Astrocyte (in vitro differentiated cells and primary cell): ENCODE data around the gene CTAGE8. TPM values are rescaled to one million over a fixed set of nuclear protein-coding genes. Genes with fewer than 3 reads are reported as not detected.
"Not testable (repeated sequence)": the region's sequence is repeated elsewhere in the genome, so short reads cannot be mapped to it uniquely, and the experiment has no call there.

Source experiments
- DNase-seq: peaks from one replicate; pipeline ENCODE4 v3.0.0-alpha.2; 2010; ENCODE audit warnings: low read depth
- FAIRE-seq: peaks from 2 replicates; lab custom pipeline; 2011; peaks lifted over from hg19 to GRCh38; lab: Jason Lieb, UNC
- H2AFZ ChIP-seq: 2 replicates; pipeline ENCODE4 v1.6.0; 2012; ENCODE audit warnings: low read depth, low read length, inconsistent platforms
- H3K27ac ChIP-seq: 2 replicates; pipeline ENCODE4 v1.5.1; 2011; ENCODE audit warnings: low read depth, low read length, inconsistent platforms
- H3K27me3 ChIP-seq: 2 replicates; pipeline ENCODE4 v1.6.0; 2011; ENCODE audit warnings: low read length, inconsistent platforms; ENCODE audit not compliant: insufficient read depth
- H3K36me3 ChIP-seq: 2 replicates; pipeline ENCODE4 v1.5.1; 2011; ENCODE audit warnings: low read length, inconsistent platforms; ENCODE audit not compliant: insufficient read depth
- H3K4me1 ChIP-seq: 2 replicates; pipeline ENCODE4 v1.5.1; 2011; ENCODE audit warnings: low read length, inconsistent platforms; ENCODE audit not compliant: insufficient read depth
- H3K4me2 ChIP-seq: 2 replicates; pipeline ENCODE4 v1.6.0; 2012; ENCODE audit warnings: low read length, inconsistent platforms
- H3K4me3 ChIP-seq: 2 replicates; pipeline ENCODE4 v1.5.1; 2011; ENCODE audit warnings: low read depth, mild to moderate bottlenecking, low read length, inconsistent platforms; ENCODE audit not compliant: insufficient read depth
- H3K79me2 ChIP-seq: 2 replicates; pipeline ENCODE4 v1.6.0; 2012; ENCODE audit warnings: mild to moderate bottlenecking, low read length, inconsistent platforms; ENCODE audit not compliant: insufficient read depth
- H3K9ac ChIP-seq: 2 replicates; pipeline ENCODE4 v1.6.0; 2012; ENCODE audit warnings: mild to moderate bottlenecking, low read length, inconsistent platforms
- H3K9me3 ChIP-seq: 2 replicates; pipeline ENCODE4 v1.5.1; 2012; ENCODE audit warnings: low read depth, mild to moderate bottlenecking, low read length, inconsistent platforms; ENCODE audit not compliant: insufficient read depth
- H4K20me1 ChIP-seq: 2 replicates; pipeline ENCODE4 v1.6.0; 2012; ENCODE audit warnings: low read length, inconsistent platforms; ENCODE audit not compliant: insufficient read depth
- H3K27ac Mint-ChIP-seq: one replicate; pipeline ENCODE4 v1.8.0; 2021; ENCODE audit warnings: mild to moderate bottlenecking, mixed read lengths; ENCODE audit not compliant: unreplicated experiment
- H3K27me3 Mint-ChIP-seq: one replicate; pipeline ENCODE4 v1.8.0; 2021; ENCODE audit warnings: low read depth, mixed read lengths; ENCODE audit not compliant: unreplicated experiment
- H3K36me3 Mint-ChIP-seq: one replicate; pipeline ENCODE4 v1.8.0; 2021; ENCODE audit warnings: low read depth, mixed read lengths; ENCODE audit not compliant: unreplicated experiment
- H3K4me1 Mint-ChIP-seq: one replicate; pipeline ENCODE4 v1.8.0; 2021; ENCODE audit warnings: low read depth, mixed read lengths; ENCODE audit not compliant: unreplicated experiment
- H3K4me3 Mint-ChIP-seq: one replicate; pipeline ENCODE4 v1.8.0; 2021; ENCODE audit warnings: mild to moderate bottlenecking, moderate library complexity, mixed read lengths; ENCODE audit not compliant: unreplicated experiment
- H3K9me3 Mint-ChIP-seq: one replicate; pipeline ENCODE4 v1.8.0; 2021; ENCODE audit warnings: mild to moderate bottlenecking, mixed read lengths; ENCODE audit not compliant: unreplicated experiment
- total RNA-seq: library from RNA; stranded (reverse); gene quantifications from 2 replicates; pipeline ENCODE4 v1.2.1, GENCODE V29; 2021

CTAGE8 gene
- total RNA-seq, 1 donor from 2014 or later, result 0.98 TPM

DNA sequence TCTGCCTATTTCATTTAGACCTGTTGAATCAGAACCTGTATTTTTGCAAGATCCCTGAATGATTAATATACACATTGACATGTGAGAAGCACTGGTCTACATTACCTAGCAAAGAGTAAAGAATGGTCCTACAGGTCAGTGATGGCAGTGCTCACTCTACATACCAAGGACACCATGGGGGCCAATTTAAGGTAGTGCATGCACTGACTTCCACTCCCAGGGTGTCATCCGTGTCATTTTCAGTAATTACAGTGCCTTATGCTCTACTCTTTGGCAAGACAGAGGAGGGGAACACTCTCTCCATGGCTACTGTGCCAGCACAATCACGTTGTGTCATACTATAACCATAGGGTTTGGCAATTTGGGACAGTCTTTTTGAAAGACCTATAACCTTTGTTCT lies 23.7 kb downstream of the CTAGE8 start:
- not testable (repeated sequence) for H3K27me3 Mint-ChIP-seq, H3K4me1 ChIP-seq, H3K4me3 ChIP-seq, H3K36me3 Mint-ChIP-seq, H3K4me2 ChIP-seq, H2AFZ ChIP-seq, H3K4me3 Mint-ChIP-seq, DNase-seq, H3K9me3 ChIP-seq, H3K27ac ChIP-seq, H3K9ac ChIP-seq, H3K79me2 ChIP-seq, H3K27ac Mint-ChIP-seq, H3K9me3 Mint-ChIP-seq, FAIRE-seq, H3K27me3 ChIP-seq, H3K4me1 Mint-ChIP-seq, H4K20me1 ChIP-seq, H3K36me3 ChIP-seq

DNA sequence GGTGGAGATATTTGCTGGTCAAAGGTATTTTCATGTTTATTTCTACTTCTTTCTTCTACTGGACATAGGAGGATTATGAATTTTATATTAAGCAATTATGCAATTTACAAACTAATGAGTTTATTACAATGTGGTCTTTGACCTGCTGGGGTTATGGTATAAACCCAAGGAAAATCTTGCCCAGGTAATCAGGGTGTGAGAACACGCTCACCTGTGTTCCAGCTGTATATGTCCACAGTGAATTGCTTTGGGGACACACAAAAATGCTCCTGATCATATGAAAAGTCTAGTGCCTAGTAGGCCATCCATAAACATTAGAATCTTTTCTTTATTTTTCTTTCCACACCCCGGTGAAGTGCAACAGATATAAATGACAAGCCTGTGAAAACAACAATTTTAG lies 29.7 kb downstream of the CTAGE8 start, which contains the start of gene OR2A42:
Gene OR2A42, minus strand, starts transcription at position 241 of the 400 bp plus-strand sequence. CDS start 6,762 bp downstream, outside the sequence.
- H3K27me3 Mint-ChIP-seq, H3K36me3 Mint-ChIP-seq, H3K4me2 ChIP-seq, H4K20me1 ChIP-seq, H3K27ac ChIP-seq, H3K4me3 ChIP-seq, H3K9me3 ChIP-seq, H3K4me1 Mint-ChIP-seq, H3K27ac Mint-ChIP-seq, FAIRE-seq, H3K36me3 ChIP-seq, H3K27me3 ChIP-seq, H3K4me1 ChIP-seq, H3K4me3 Mint-ChIP-seq, H3K9ac ChIP-seq, H3K79me2 ChIP-seq, H3K9me3 Mint-ChIP-seq, DNase-seq, H2AFZ ChIP-seq: not testable (repeated sequence)

DNA sequence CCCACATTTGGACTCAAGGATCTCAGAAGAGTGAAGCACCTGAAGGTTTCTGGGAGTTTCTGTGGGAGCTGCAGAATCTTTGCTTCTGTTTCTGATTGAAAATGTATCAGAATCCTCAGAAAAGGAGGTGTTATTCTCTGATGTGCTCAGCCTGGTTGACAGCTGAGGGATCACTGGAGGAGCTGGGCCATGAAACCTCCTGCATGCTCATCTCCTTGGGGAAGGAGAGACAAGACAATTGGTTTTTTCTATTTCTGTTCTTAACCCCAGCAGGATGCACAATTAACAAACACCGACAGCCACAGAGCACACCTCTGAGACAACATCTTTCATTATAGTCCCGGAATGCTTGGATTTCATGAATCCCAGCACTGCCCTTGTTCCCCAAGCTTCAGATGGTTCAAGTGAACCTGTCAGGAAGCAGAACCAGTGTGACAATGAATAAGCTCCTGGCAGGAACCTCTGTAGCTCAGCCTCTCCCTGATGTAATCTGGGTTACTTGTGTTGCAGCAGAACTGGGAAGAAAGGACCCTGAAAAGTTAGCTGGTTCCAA lies 30.5 kb downstream of the CTAGE8 start:
- not testable (repeated sequence) for H3K9ac ChIP-seq, H2AFZ ChIP-seq, H3K9me3 ChIP-seq, H3K27ac Mint-ChIP-seq, H3K79me2 ChIP-seq, H3K27me3 ChIP-seq, FAIRE-seq, H3K4me1 Mint-ChIP-seq, H3K4me3 ChIP-seq, H3K27ac ChIP-seq, H3K27me3 Mint-ChIP-seq, H3K4me2 ChIP-seq, H3K4me1 ChIP-seq, H3K9me3 Mint-ChIP-seq, H3K36me3 ChIP-seq, H3K36me3 Mint-ChIP-seq, H4K20me1 ChIP-seq, DNase-seq, H3K4me3 Mint-ChIP-seq

DNA sequence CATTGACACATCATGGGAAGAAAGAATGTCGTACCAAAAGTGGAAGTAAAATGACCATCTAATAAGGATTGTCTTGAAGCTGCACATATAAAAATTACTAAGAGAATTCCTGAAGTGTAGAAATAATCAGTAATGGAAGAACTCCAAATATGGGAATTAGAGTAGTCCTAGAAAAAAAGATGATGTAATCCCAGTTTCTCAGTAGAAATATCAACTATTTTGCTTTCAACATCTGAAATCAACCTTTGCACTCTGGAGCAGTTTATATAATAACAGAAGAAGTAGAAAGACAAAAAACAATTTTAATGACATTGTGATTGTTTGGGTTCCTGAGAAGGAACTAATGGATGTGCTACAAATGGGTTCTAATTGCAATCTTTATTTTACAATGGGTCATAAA lies 36.0 kb downstream of the CTAGE8 start:
- not testable (repeated sequence) for H3K36me3 Mint-ChIP-seq, H3K36me3 ChIP-seq

DNA sequence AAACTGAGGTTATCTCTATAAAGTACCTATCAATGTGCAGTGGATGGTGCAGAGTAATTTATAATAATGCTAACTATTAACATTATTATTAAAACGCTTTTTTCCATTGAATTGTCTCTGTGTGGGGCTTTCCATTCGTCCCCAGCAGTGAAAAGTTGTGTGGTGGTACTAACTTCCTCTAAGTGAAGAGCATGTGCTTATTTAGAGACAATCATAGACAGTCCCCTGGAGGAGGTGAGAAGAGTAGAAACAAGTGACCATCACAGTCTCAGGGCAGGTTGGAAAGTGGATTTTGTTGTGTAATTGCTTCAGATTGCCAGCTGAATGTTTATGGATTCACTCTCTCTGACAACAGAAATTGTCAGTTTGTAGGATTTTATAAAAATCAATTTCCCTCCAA lies 38.1 kb downstream of the CTAGE8 start:
- H3K4me3 Mint-ChIP-seq, H3K4me2 ChIP-seq, H2AFZ ChIP-seq, H3K9me3 Mint-ChIP-seq, H3K27me3 Mint-ChIP-seq, H3K9ac ChIP-seq, H3K27me3 ChIP-seq, DNase-seq, H4K20me1 ChIP-seq, FAIRE-seq, H3K36me3 ChIP-seq, H3K4me3 ChIP-seq, H3K4me1 Mint-ChIP-seq, H3K27ac Mint-ChIP-seq, H3K4me1 ChIP-seq, H3K79me2 ChIP-seq, H3K9me3 ChIP-seq, H3K36me3 Mint-ChIP-seq, H3K27ac ChIP-seq: not testable (repeated sequence)

More for the DNA sequence above, 36.0 kb downstream of the CTAGE8 start:
- H3K79me2 ChIP-seq, H4K20me1 ChIP-seq, H3K9me3 Mint-ChIP-seq, H3K4me3 ChIP-seq, DNase-seq, H2AFZ ChIP-seq, H3K4me1 ChIP-seq, FAIRE-seq, H3K9me3 ChIP-seq, H3K4me3 Mint-ChIP-seq, H3K27me3 Mint-ChIP-seq, H3K4me1 Mint-ChIP-seq, H3K27ac Mint-ChIP-seq, H3K9ac ChIP-seq, H3K27ac ChIP-seq, H3K4me2 ChIP-seq, H3K27me3 ChIP-seq: not testable (repeated sequence)

DNA sequence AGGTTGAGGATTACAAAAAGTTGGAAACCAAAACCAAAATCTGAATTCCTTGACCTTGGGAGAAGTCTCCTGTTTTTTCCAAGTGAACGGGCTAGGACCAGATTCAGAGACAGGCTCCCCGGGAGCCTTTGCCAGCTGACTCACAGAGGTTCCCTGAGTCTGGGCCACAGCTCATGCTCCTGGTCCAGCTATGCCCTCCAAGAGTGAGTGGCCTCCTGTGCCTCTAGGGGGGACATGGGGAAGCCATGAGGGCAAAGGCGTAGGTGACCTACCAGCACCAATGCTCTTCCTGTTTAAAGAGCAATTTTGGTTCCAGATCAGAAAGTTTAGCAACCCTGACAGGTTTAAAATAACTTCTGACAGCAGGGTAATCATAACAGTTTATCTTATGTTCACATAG lies 40.3 kb downstream of the CTAGE8 start:
- DNase-seq, H3K36me3 Mint-ChIP-seq: not testable (repeated sequence)

More for the DNA sequence above, 40.3 kb downstream of the CTAGE8 start:
- H3K36me3 ChIP-seq, H3K4me3 ChIP-seq, H3K4me3 Mint-ChIP-seq, H3K9ac ChIP-seq, H2AFZ ChIP-seq, H3K27ac Mint-ChIP-seq, H3K9me3 Mint-ChIP-seq, H4K20me1 ChIP-seq, H3K27ac ChIP-seq, H3K9me3 ChIP-seq, H3K4me1 Mint-ChIP-seq, H3K4me2 ChIP-seq, FAIRE-seq, H3K79me2 ChIP-seq, H3K4me1 ChIP-seq, H3K27me3 Mint-ChIP-seq, H3K27me3 ChIP-seq: not testable (repeated sequence)
